ENCODE data around the gene EPHA10. TPM values are rescaled to one million over a fixed set of nuclear protein-coding genes. Genes with fewer than 3 reads are reported as not detected.

The EPHA10 gene
- total and polyA plus RNA-seq, 2 experiments from 2014 or later = not detected

DNA sequence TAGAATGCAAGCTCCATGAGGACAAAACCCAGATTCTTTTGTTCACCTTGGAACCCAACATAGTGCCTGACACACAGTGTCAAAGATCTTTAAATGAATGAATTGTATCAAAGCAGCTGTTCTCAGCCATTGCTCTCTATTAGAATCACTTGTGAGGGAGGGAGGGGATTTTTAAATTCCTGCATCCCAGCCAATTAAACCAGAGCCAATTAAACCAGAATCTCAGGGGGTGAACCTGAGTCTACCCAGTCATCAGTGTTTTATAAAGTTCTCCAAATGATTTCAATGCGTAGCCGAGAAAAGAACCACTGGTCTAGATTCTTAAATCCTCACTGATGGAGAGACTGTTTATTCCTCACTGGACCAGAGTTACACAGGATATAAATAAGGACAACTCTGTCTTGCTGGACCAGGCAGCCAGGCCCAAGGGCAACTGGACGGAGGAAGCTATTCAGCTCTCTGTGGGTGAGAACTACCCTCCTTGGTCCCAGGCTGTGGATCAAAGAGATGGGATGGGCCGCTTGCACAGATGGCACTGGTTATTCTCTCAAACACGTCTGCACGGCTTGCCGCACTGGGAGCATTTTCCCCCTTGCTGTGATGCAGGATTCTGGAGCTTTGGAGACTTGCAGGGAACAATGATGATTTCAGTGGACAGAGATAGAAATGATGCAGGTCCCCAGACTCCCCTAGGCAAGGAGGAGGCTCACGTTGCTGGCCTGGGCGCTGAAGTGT, 92.6 kb downstream of the EPHA10 start:
- no peak for TF ChIP-seq EZH2phosphoT487 (IDR thresholded peaks at IDR 0.05; ENCODE audit: insufficient read depth, low read depth)
- no peak overlapping the region for H3K4me2 ChIP-seq (ENCODE audit: unreplicated experiment)
- no peaks in the 10 kb centered on the region for H3K4me1 ChIP-seq (ENCODE audit: insufficient read depth)
- no peaks in the 10 kb centered on the region for H3K9me2 ChIP-seq (ENCODE audit: insufficient read depth)
- no peak overlapping the region for H2AFZ ChIP-seq
- no peaks in the 10 kb centered on the region for H3F3A ChIP-seq (ENCODE audit: insufficient read depth)
- in situ Hi-C loops (cut with MboI) = loop anchor here (10.0 kb wide), 1 partner anchor 218 kb away; no protein-coding TSS in a partner anchor
- H3K9me3 ChIP-seq (ENCODE audit: low read depth) = no peaks in the 10 kb centered on the region
- DNase-seq = no peak
- no peaks in the 10 kb centered on the region for H4K20me1 ChIP-seq (ENCODE audit: insufficient read depth)
- no peak overlapping the region for H3K27ac ChIP-seq
- H3K27me3 ChIP-seq (replicated peaks; ENCODE audit: insufficient read depth) = peaks cover 21% of the 10 kb centered on the region
- H3K79me2 ChIP-seq (ENCODE audit: insufficient read depth) = no peaks in the 10 kb centered on the region
- H3K9ac ChIP-seq = no peak overlapping the region
- WGBS, 2 experiments (ENCODE audit: low coverage in 1 of 2, low lambda C conversion rate in 2 of 2, missing lambda C conversion rate in 2 of 2) = 6 to 16% methylated on average over 9 of the region's 9 CpGs
- no peaks in the 10 kb centered on the region for H3K36me3 ChIP-seq (ENCODE audit: low read depth)
- no peak overlapping the region for H3K4me3 ChIP-seq

DNA sequence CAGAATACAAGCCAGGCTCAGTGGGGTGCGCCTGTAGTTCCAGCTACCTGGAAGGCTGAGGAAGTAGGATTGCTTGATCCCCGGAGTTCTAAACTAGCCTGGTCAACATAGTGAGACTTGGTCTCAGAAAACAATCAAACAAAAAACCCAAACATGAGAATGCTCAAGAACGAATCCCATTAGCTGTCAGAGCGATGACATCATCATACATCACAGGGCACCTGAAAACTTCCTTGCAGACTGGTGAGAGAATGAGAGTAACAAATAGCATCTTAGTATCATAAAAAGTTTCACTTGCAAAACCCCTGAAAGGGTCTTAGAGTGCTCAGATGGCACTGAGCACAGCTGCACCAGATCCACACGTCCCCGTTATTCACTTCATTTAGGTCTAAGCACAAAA, 93.7 kb downstream of the EPHA10 start:
- Histone ChIP-seq H3K9me3 (ENCODE audit: low read depth) (no peaks in the 10 kb centered on the region), H3K9ac (no peak overlapping the region), H3K4me3 (no peak overlapping the region), H3F3A (ENCODE audit: insufficient read depth) (no peaks in the 10 kb centered on the region), H3K27me3 (replicated peaks; ENCODE audit: insufficient read depth) (peaks cover 24% of the 10 kb centered on the region), H3K4me2 (ENCODE audit: unreplicated experiment) (no peak overlapping the region), H3K9me2 (ENCODE audit: insufficient read depth) (no peaks in the 10 kb centered on the region), H3K4me1 (ENCODE audit: insufficient read depth) (no peaks in the 10 kb centered on the region), H3K36me3 (ENCODE audit: low read depth) (no peaks in the 10 kb centered on the region), H3K79me2 (ENCODE audit: insufficient read depth) (no peaks in the 10 kb centered on the region), H2AFZ (no peak overlapping the region), H4K20me1 (ENCODE audit: insufficient read depth) (no peaks in the 10 kb centered on the region), H3K27ac (no peak overlapping the region)
- DNase-seq = no peak
- no peak for TF ChIP-seq EZH2 (IDR thresholded peaks at IDR 0.05; ENCODE audit: insufficient read depth, poor library complexity, severe bottlenecking)
- in situ Hi-C loops (cut with MboI) = loop anchor here (10.0 kb wide), 1 partner anchor 216 kb away; no protein-coding TSS in a partner anchor
- 65 to 70% methylated on average over 6 of the region's 6 CpGs for WGBS, 2 experiments (ENCODE audit: low coverage in 1 of 2, low lambda C conversion rate in 2 of 2, missing lambda C conversion rate in 2 of 2)

DNA sequence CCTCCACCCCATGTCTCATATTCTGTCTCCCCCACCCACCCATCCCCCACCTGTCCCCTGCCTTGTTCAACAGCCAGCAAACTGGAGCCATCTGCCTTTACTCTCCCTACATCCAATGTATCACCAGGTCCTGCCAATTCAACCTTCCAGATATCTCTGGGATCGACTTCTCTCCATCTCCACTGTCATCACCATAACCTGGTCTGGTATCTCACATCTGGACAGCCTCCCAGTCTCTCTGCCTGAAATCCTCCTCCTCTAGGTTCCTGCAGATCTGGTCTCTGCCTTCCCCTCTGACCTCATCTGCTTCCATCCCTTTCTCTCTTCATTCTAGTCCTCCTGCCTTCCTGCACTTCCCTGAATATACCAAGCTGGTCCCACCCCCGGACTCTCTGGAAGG, 94.8 kb downstream of the EPHA10 start:
- Histone ChIP-seq H3K9me3 (ENCODE audit: low read depth) (no peaks in the 10 kb centered on the region), H3K4me1 (ENCODE audit: insufficient read depth) (no peaks in the 10 kb centered on the region), H3K4me3 (no peak overlapping the region), H3K36me3 (ENCODE audit: low read depth) (no peaks in the 10 kb centered on the region), H3K79me2 (ENCODE audit: insufficient read depth) (no peaks in the 10 kb centered on the region), H3F3A (ENCODE audit: insufficient read depth) (no peaks in the 10 kb centered on the region), H3K9me2 (ENCODE audit: insufficient read depth) (no peaks in the 10 kb centered on the region), H3K9ac (no peak overlapping the region), H4K20me1 (ENCODE audit: insufficient read depth) (no peaks in the 10 kb centered on the region), H2AFZ (no peak overlapping the region), H3K27ac (no peak overlapping the region), H3K4me2 (ENCODE audit: unreplicated experiment) (no peak overlapping the region), H3K27me3 (replicated peaks; ENCODE audit: insufficient read depth) (peaks cover 20% of the 10 kb centered on the region)
- in situ Hi-C loops (cut with MboI) = loop anchor here (10.0 kb wide), 1 partner anchor 215 kb away; no protein-coding TSS in a partner anchor
- no peak for TF ChIP-seq EZH2 (IDR thresholded peaks at IDR 0.05; ENCODE audit: insufficient read depth, poor library complexity, severe bottlenecking)
- DNase-seq = no peak
- WGBS, 2 experiments (ENCODE audit: low coverage in 1 of 2, low lambda C conversion rate in 2 of 2, missing lambda C conversion rate in 2 of 2) = 37 to 41% methylated on average over 2 of the region's 2 CpGs

DNA sequence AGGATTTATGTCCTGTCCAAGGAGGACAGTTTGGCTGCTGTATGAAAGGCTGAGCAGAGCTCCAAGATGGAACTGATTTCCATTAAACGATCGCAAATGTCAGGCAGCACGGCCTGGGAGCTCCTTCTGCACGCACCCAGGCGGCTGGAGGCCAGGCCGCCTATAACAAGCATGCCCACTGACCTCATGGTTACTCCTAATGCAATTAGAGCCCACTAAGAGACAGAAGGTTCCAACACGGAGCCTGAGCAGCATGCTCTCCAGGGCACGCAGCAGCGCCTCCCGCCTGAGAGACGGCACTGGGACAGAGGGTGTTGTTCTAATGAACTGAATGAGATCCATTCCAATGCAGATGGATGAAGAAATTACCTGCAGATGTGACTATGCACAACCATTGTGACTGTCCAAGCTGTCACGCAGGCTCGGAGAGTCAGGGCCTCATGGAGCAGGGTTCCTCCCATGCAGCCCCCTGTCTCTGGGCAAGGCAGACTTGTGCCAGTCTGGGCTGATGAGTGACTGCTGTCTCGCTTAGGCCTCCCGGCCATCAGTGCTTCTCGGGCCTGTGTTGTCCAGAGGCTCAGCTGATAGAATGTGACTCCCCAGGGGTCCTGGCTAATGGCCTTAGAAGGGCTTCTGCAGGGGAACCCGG, 97.8 kb downstream of the EPHA10 start:
- 14 to 15% methylated on average over 17 of the region's 17 CpGs for WGBS, 2 experiments (ENCODE audit: low coverage in 1 of 2, low lambda C conversion rate in 2 of 2, missing lambda C conversion rate in 2 of 2)
- DNase-seq = peak; percentile 38
- in situ Hi-C loops (cut with MboI) = loop anchor here (5.0 kb wide), 1 partner anchor 60 kb away; no protein-coding TSS in a partner anchor
- Histone ChIP-seq H3K27me3 (replicated peaks; ENCODE audit: insufficient read depth) (peaks cover 19% of the 10 kb centered on the region), H3K9me2 (ENCODE audit: insufficient read depth) (no peaks in the 10 kb centered on the region), H3K4me1 (ENCODE audit: insufficient read depth) (no peaks in the 10 kb centered on the region), H3K36me3 (ENCODE audit: low read depth) (no peaks in the 10 kb centered on the region), H2AFZ (no peak overlapping the region), H3K79me2 (ENCODE audit: insufficient read depth) (no peaks in the 10 kb centered on the region), H4K20me1 (ENCODE audit: insufficient read depth) (no peaks in the 10 kb centered on the region), H3K4me2 (ENCODE audit: unreplicated experiment) (no peak overlapping the region), H3K9me3 (ENCODE audit: low read depth) (no peaks in the 10 kb centered on the region), H3K4me3 (no peak overlapping the region), H3K9ac (no peak overlapping the region), H3F3A (ENCODE audit: insufficient read depth) (no peaks in the 10 kb centered on the region), H3K27ac (no peak overlapping the region)
- no peak for TF ChIP-seq EZH2 (IDR thresholded peaks at IDR 0.05; ENCODE audit: insufficient read depth, poor library complexity, severe bottlenecking)
- TF ChIP-seq EZH2phosphoT487 (IDR thresholded peaks at IDR 0.05; ENCODE audit: insufficient read depth, low read depth) = no peak
